Sigmoid colon (tissue), 7 donors: ENCODE data around the gene PPWD1. TPM values are rescaled to one million over a fixed set of nuclear protein-coding genes. Genes with fewer than 3 reads are reported as not detected.
A peak's percentile ranks its signal among the peaks of the same experiment; 100 is the strongest.

Experiments
- DNase-seq: peaks from one replicate; pipeline ENCODE4 v3.0.0-alpha.2; 2019
- H3K27ac ChIP-seq, 4 donors: fragments of 200-600 bp; sonication (generic); one replicate each; pipeline ENCODE4 v1.5.1; 2016 to 2019; ENCODE audit warnings: mild to moderate bottlenecking in 1 of 4
- H3K27me3 ChIP-seq, 3 donors: fragments of 200-600 bp; sonication (generic); one replicate each; pipeline ENCODE4 v1.5.1; 2019; ENCODE audit warnings: mild to moderate bottlenecking in 1 of 3
- H3K36me3 ChIP-seq, 4 donors: fragments of 200-600 bp; sonication (generic); one replicate each; pipeline ENCODE4 v1.5.1; 2016 to 2019
- H3K4me1 ChIP-seq, 4 donors: fragments of 200-600 bp; sonication (generic); one replicate each; pipeline ENCODE4 v1.5.1; 2017 to 2019
- H3K4me3 ChIP-seq, 4 donors: fragments of 200-600 bp; sonication (generic); one replicate each; pipeline ENCODE4 v1.5.1; 2017 to 2019; ENCODE audit warnings: mild to moderate bottlenecking in 2 of 4, moderate library complexity in 1 of 4
- H3K9me3 ChIP-seq, 4 donors: fragments of 200-600 bp in 3 of 4; sonication (generic) in 3 of 4; one replicate each; pipeline versions ENCODE4 v1.5.1 to v1.6.1; 2013 to 2019
- CTCF ChIP-seq, 4 experiments: fragments of 450-650 bp in 3 of 4; fragments of 200-600 bp in 1 of 4; IDR thresholded peaks; one replicate each; pipeline ENCODE4 v1.5.1; 2016 to 2019; ENCODE audit warnings: antibody characterized with exemption in 4 of 4, mild to moderate bottlenecking in 3 of 4, moderate library complexity in 2 of 4
- EP300 ChIP-seq, 4 donors: sonication (generic); formaldehyde crosslinking; IDR thresholded peaks; one replicate each; pipeline ENCODE4 v1.6.1; 2017; ENCODE audit warnings: antibody characterized with exemption in 4 of 4
- POLR2A ChIP-seq, 2 donors: fragments of 450-650 bp; IDR thresholded peaks; one replicate each; pipeline ENCODE4 v1.6.1; 2016; ENCODE audit warnings: antibody characterized with exemption in 2 of 2, mild to moderate bottlenecking in 2 of 2, moderate library complexity in 2 of 2
- POLR2AphosphoS5 ChIP-seq, 4 donors: sonication (generic); formaldehyde crosslinking; IDR thresholded peaks; one replicate each; pipeline ENCODE4 v1.6.1; 2017; ENCODE audit warnings: antibody characterized with exemption in 4 of 4
- WGBS, 2 donors: extraction: QIAGEN DNeasy Blood & Tissue Kit; methylation state at CpG; one replicate each; pipeline ENCODE4 v1.1.7; 2013; 5-methylcytosine and 5-hydroxymethylcytosine counted together
- intact Hi-C: fragments of 100-400 bp; cut with DNase I; formaldehyde crosslinking; loops from one replicate; pipeline ENCODE4 v1.15.1; 2023
- polyA plus RNA-seq, 3 donors: library from polyadenylated mRNA; stranded (reverse); fragments of 200-250 nt; gene quantifications; one replicate each; pipeline ENCODE4 v1.2.3, GENCODE V29; 2013
- small RNA-seq, 3 donors: library from RNA; depleted of rRNA; stranded (forward); fragments of <200 nt; gene quantifications; one replicate each; pipeline ENCODE3, GENCODE V24; 2016
- total RNA-seq, 4 donors: library from RNA; depleted of rRNA; stranded (reverse); fragments of >200 nt; gene quantifications; one replicate each; pipeline ENCODE4 v1.1.0, GENCODE V29; 2016
- donor health status: healthy with polysubstance abuse.
- donor health status: Bipolar disorder and iron deficiency.
- donor health status: healthy.

The PPWD1 gene
- total and polyA plus RNA-seq, 7 donors = 9.7 to 91.1 (median 50.2) TPM

GRCh38 chr5:65624025-65624570 lies 61.0 kb downstream of the PPWD1 start, which contains the start of gene TRIM23:
TSS of gene TRIM23 (minus strand) at chr5:65624333. CDS start at chr5:65624274, 59 bp downstream.
- Histone ChIP-seq H3K9me3 (no peaks in the 10 kb centered on the region), H3K4me1 (peaks cover 0 to 47% (median 34%) of the 10 kb centered on the region in 4 donors), H3K36me3 (peaks cover 0 to 4% (median 0%) of the 10 kb centered on the region in 4 donors), H3K4me3 (peak within 1 kb of the TSS; percentile 70 to 90 (median 76)), H3K27me3 (no peaks in the 10 kb centered on the region), H3K27ac (peak within 1 kb of the TSS; percentile 80 to 92 (median 83))
- peak; percentile 21 to 81 (median 79) for TF ChIP-seq POLR2AphosphoS5 (IDR thresholded peaks at IDR 0.05)
- no peak for TF ChIP-seq EP300 (IDR thresholded peaks at IDR 0.05)
- TF ChIP-seq POLR2A (IDR thresholded peaks at IDR 0.05) = peak in 1 of 2 donors; percentile 10
- 0% methylated on average over 32 of the region's 32 CpGs for WGBS, 2 donors
- intact Hi-C loops = loop anchor here (2.0 to 10.0 kb wide), 4 partner anchors 61 to 518 kb away; partner anchors contain the start of genes CENPK, ERBIN, PPWD1 and SREK1
- peak; percentile 96 for DNase-seq

GRCh38 chr5:65624571-65625555 lies 61.8 kb downstream of the PPWD1 start, which contains the start of the genes SHLD3 and TRAPPC13:
TSS of gene SHLD3 (plus strand) at chr5:65625027. CDS start at chr5:65629588, 4,561 bp downstream.
TSS of gene TRAPPC13 (plus strand) at chr5:65625027. CDS start at chr5:65625061, 34 bp downstream.
- H3K27me3 ChIP-seq = no peaks in the 10 kb centered on the region
- TF ChIP-seq EP300 (IDR thresholded peaks at IDR 0.05) (no peak), POLR2A (IDR thresholded peaks at IDR 0.05) (no peak), POLR2AphosphoS5 (IDR thresholded peaks at IDR 0.05) (peak; percentile 47 to 71 (median 66)), CTCF (IDR thresholded peaks at IDR 0.05) (peak in 1 of 4 experiments; percentile 40)
- no peaks in the 10 kb centered on the region for H3K9me3 ChIP-seq
- intact Hi-C loops = loop anchor here (2.0 to 10.0 kb wide), 4 partner anchors 62 to 517 kb away; partner anchors contain the start of genes CENPK, ERBIN, PPWD1 and SREK1
- H3K27ac ChIP-seq = peak within 1 kb of the TSS; percentile 80 to 92 (median 83)
- DNase-seq = peak; percentile 92
- H3K36me3 ChIP-seq = peaks cover 0 to 11% (median 0%) of the 10 kb centered on the region in 4 donors
- WGBS, 2 donors = 0% methylated on average over 36 of the region's 36 CpGs
- H3K4me3 ChIP-seq = peak within 1 kb of the TSS; percentile 70 to 90 (median 76)
- peaks cover 0 to 41% (median 34%) of the 10 kb centered on the region in 4 donors for H3K4me1 ChIP-seq

GRCh38 chr5:65625743-65626142 lies 62.6 kb downstream of the PPWD1 start:
- no peak for DNase-seq
- peak overlapping the region; percentile 70 to 90 (median 76) for H3K4me3 ChIP-seq
- H3K27ac ChIP-seq = peak overlapping the region; percentile 80 to 92 (median 83)
- 34 to 58% methylated on average over 6 of the region's 6 CpGs for WGBS, 2 donors
- intact Hi-C loops = loop anchor here (2.0 to 10.0 kb wide), 3 partner anchors 63 to 419 kb away; partner anchors contain the start of genes CENPK, ERBIN and PPWD1
- no peak for TF ChIP-seq CTCF (IDR thresholded peaks at IDR 0.05)
- TF ChIP-seq POLR2A (IDR thresholded peaks at IDR 0.05) = no peak
- no peak for TF ChIP-seq EP300 (IDR thresholded peaks at IDR 0.05)
- no peak for TF ChIP-seq POLR2AphosphoS5 (IDR thresholded peaks at IDR 0.05)
- peaks cover 0 to 12% (median 0%) of the 10 kb centered on the region in 4 donors for H3K36me3 ChIP-seq
- no peaks in the 10 kb centered on the region for H3K27me3 ChIP-seq
- no peaks in the 10 kb centered on the region for H3K9me3 ChIP-seq
- peaks cover 0 to 38% (median 32%) of the 10 kb centered on the region in 4 donors for H3K4me1 ChIP-seq

GRCh38 chr5:65630981-65631380 lies 67.9 kb downstream of the PPWD1 start:
- H3K36me3 ChIP-seq = peaks cover 0 to 20% (median under 1%) of the 10 kb centered on the region in 4 donors
- intact Hi-C loops = no loop called here
- no peak overlapping the region for H3K27ac ChIP-seq
- peaks cover 0 to 7% (median 6%) of the 10 kb centered on the region in 4 donors for H3K4me1 ChIP-seq
- no peaks in the 10 kb centered on the region for H3K9me3 ChIP-seq
- no peak for DNase-seq
- no peak overlapping the region for H3K4me3 ChIP-seq
- TF ChIP-seq EP300 (IDR thresholded peaks at IDR 0.05) (no peak), POLR2A (IDR thresholded peaks at IDR 0.05) (no peak), CTCF (IDR thresholded peaks at IDR 0.05) (no peak), POLR2AphosphoS5 (IDR thresholded peaks at IDR 0.05) (no peak)
- no peaks in the 10 kb centered on the region for H3K27me3 ChIP-seq

Small RNAs within 50 kb of the gene (small RNA-seq; reads per million reads assigned to genes)
- gene RNU6-540P = 0 reads per million in 3 donors

Other genes with a start within 250 kb of the PPWD1 start
- 10 to 100 TPM in 1 of 4 donors, 1 to 10 TPM in 3; 3.7 to 18.3 (median 8.2) TPM for gene ADAMTS6, start 81.4 kb upstream of the PPWD1 start, total RNA-seq
- under 1 TPM in 1 of 3 donors, not detected in 2; 0.74 TPM for gene ADAMTS6, start 81.4 kb upstream of the PPWD1 start, polyA plus RNA-seq
- gene CENPK, start 128 bp upstream of the PPWD1 start, total RNA-seq = 1 to 10 TPM in 2 of 4 donors, not detected in 2; 1.4 to 1.8 TPM
- 10 to 100 TPM in 1 of 3 donors, 1 to 10 TPM in 2; 3.6 to 14.5 (median 9.7) TPM for gene CENPK, start 128 bp upstream of the PPWD1 start, polyA plus RNA-seq
- gene TRIM23, start 61.0 kb downstream of the PPWD1 start, total RNA-seq = 10 to 100 TPM; 14.1 to 25.7 (median 21.6) TPM
- gene TRIM23, start 61.0 kb downstream of the PPWD1 start, polyA plus RNA-seq = 1 to 10 TPM; 2.1 to 3.9 (median 2.4) TPM
- gene SHLD3, start 61.7 kb downstream of the PPWD1 start, total RNA-seq = 1 to 10 TPM; 2.4 to 3.6 (median 3.3) TPM
- gene SHLD3, start 61.7 kb downstream of the PPWD1 start, polyA plus RNA-seq = 1 to 10 TPM; 2.3 to 5.3 (median 2.4) TPM
- 10 to 100 TPM; 24.4 to 43.2 (median 30.5) TPM for gene TRAPPC13, start 61.7 kb downstream of the PPWD1 start, total RNA-seq
- 10 to 100 TPM; 12.4 to 19.2 (median 13.8) TPM for gene TRAPPC13, start 61.7 kb downstream of the PPWD1 start, polyA plus RNA-seq
- 10 to 100 TPM; 10.2 to 13.9 (median 11.6) TPM for gene SGTB, start 158.8 kb downstream of the PPWD1 start, total RNA-seq
- 1 to 10 TPM; 1.2 to 2.4 (median 1.4) TPM for gene SGTB, start 158.8 kb downstream of the PPWD1 start, polyA plus RNA-seq
- gene NLN, start 158.9 kb downstream of the PPWD1 start, total RNA-seq = 1 to 10 TPM; 4.8 to 8.9 (median 7.0) TPM
- 10 to 100 TPM in 2 of 3 donors, 1 to 10 TPM in 1; 7.1 to 43.7 (median 27.6) TPM for gene NLN, start 158.9 kb downstream of the PPWD1 start, polyA plus RNA-seq